IPS-18c (cell line): Measurements from ENCODE around the gene LRP1B.

Source experiments
- H3K4me3 ChIP-seq: 2 replicates; pipeline ENCODE4 v1.7.0; 2013; ENCODE audit warnings: low read depth, mild to moderate bottlenecking, low read length, moderate library complexity; ENCODE audit not compliant: insufficient read depth
- H3K9me3 ChIP-seq: one replicate; pipeline ENCODE4 v1.6.1; 2013; ENCODE audit warnings: mild to moderate bottlenecking, low read length, moderate library complexity; ENCODE audit not compliant: control insufficient read depth, insufficient read depth

LRP1B gene

GRCh38 chr2:141639809-141640208, 491.0 kb downstream of the LRP1B start:
- no peaks in the 10 kb centered on the region for H3K9me3 ChIP-seq
- no peak overlapping the region for H3K4me3 ChIP-seq

- Histone ChIP-seq H3K9me3 (no peaks in the 10 kb centered on the region), H3K4me3 (no peak overlapping the region)
Measured at GRCh38 chr2:141633132-141633531, 497.7 kb downstream of the LRP1B start.

GRCh38 chr2:141630407-141630930, 500.3 kb downstream of the LRP1B start:
- no peak overlapping the region for H3K4me3 ChIP-seq
- H3K9me3 ChIP-seq, result no peaks in the 10 kb centered on the region

GRCh38 chr2:141620372-141620771, 510.4 kb downstream of the LRP1B start:
- H3K9me3 ChIP-seq, result no peaks in the 10 kb centered on the region
- H3K4me3 ChIP-seq, result no peak overlapping the region

- no peaks in the 10 kb centered on the region for H3K9me3 ChIP-seq
Measured at GRCh38 chr2:141618457-141618856, 512.4 kb downstream of the LRP1B start.

GRCh38 chr2:141611981-141612380, 518.8 kb downstream of the LRP1B start:
- no peak overlapping the region for H3K4me3 ChIP-seq

More at GRCh38 chr2:141618457-141618856, 512.4 kb downstream of the LRP1B start:
- no peak overlapping the region for H3K4me3 ChIP-seq

GRCh38 chr2:141611176-141611571, 519.6 kb downstream of the LRP1B start:
- no peaks in the 10 kb centered on the region for H3K9me3 ChIP-seq
- H3K4me3 ChIP-seq, result no peak overlapping the region

More at GRCh38 chr2:141611981-141612380, 518.8 kb downstream of the LRP1B start:
- H3K9me3 ChIP-seq, result no peaks in the 10 kb centered on the region

GRCh38 chr2:141610564-141611175, 520.1 kb downstream of the LRP1B start:
- no peaks in the 10 kb centered on the region for H3K9me3 ChIP-seq
- no peak overlapping the region for H3K4me3 ChIP-seq

GRCh38 chr2:141605163-141605562, 525.7 kb downstream of the LRP1B start:
- H3K4me3 ChIP-seq, result no peak overlapping the region
- H3K9me3 ChIP-seq, result no peaks in the 10 kb centered on the region

GRCh38 chr2:141601511-141602152, 529.2 kb downstream of the LRP1B start:
- Histone ChIP-seq H3K9me3 (no peaks in the 10 kb centered on the region), H3K4me3 (no peak overlapping the region)

- Histone ChIP-seq H3K4me3 (no peak overlapping the region), H3K9me3 (no peaks in the 10 kb centered on the region)
Measured at GRCh38 chr2:141599721-141600120, 531.1 kb downstream of the LRP1B start.

GRCh38 chr2:141598982-141599381, 531.8 kb downstream of the LRP1B start:
- no peaks in the 10 kb centered on the region for H3K9me3 ChIP-seq
- H3K4me3 ChIP-seq, result no peak overlapping the region

GRCh38 chr2:141595316-141595920, 535.4 kb downstream of the LRP1B start:
- Histone ChIP-seq H3K4me3 (no peak overlapping the region), H3K9me3 (no peaks in the 10 kb centered on the region)

GRCh38 chr2:141591787-141592186, 539.0 kb downstream of the LRP1B start:
- H3K9me3 ChIP-seq, result no peaks in the 10 kb centered on the region
- H3K4me3 ChIP-seq, result no peak overlapping the region

GRCh38 chr2:141590620-141591019, 540.2 kb downstream of the LRP1B start:
- no peak overlapping the region for H3K4me3 ChIP-seq

GRCh38 chr2:141589314-141589713, 541.5 kb downstream of the LRP1B start:
- Histone ChIP-seq H3K9me3 (no peaks in the 10 kb centered on the region), H3K4me3 (no peak overlapping the region)

More at GRCh38 chr2:141590620-141591019, 540.2 kb downstream of the LRP1B start:
- no peaks in the 10 kb centered on the region for H3K9me3 ChIP-seq

GRCh38 chr2:141586985-141587384, 543.8 kb downstream of the LRP1B start:
- Histone ChIP-seq H3K9me3 (no peaks in the 10 kb centered on the region), H3K4me3 (no peak overlapping the region)

- Histone ChIP-seq H3K4me3 (no peak overlapping the region), H3K9me3 (no peaks in the 10 kb centered on the region)
Measured at GRCh38 chr2:141582213-141582612, 548.6 kb downstream of the LRP1B start.
